ENCODE measurements around the gene JMJD1C.

The JMJD1C gene

DNA sequence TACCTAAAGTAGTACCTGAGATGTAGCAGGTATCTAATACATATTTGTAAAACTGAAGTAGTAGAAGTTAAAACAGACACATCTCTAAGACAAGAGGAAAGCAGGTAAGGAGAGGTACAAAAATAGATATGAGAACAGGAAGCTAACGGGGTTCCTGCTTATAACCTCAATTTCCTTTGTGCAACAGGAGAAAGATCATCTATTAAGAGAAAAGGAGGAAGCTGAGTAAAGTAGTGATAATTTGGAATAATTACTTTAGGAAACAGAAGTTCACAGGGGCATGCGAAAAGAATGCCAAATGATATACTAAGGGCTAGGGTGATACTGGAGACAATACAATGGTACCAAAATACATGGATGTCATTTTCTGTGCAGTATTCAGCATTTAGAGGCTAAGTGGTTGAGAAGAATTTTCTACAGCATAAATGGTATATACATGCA is 223.9 kb downstream of the JMJD1C start:
- peaks cover 3% of the 10 kb centered on the region for H3K36me3 ChIP-seq (replicated peaks; ENCODE audit: low read depth, low read length)
- TF ChIP-seq, protein P1, sequence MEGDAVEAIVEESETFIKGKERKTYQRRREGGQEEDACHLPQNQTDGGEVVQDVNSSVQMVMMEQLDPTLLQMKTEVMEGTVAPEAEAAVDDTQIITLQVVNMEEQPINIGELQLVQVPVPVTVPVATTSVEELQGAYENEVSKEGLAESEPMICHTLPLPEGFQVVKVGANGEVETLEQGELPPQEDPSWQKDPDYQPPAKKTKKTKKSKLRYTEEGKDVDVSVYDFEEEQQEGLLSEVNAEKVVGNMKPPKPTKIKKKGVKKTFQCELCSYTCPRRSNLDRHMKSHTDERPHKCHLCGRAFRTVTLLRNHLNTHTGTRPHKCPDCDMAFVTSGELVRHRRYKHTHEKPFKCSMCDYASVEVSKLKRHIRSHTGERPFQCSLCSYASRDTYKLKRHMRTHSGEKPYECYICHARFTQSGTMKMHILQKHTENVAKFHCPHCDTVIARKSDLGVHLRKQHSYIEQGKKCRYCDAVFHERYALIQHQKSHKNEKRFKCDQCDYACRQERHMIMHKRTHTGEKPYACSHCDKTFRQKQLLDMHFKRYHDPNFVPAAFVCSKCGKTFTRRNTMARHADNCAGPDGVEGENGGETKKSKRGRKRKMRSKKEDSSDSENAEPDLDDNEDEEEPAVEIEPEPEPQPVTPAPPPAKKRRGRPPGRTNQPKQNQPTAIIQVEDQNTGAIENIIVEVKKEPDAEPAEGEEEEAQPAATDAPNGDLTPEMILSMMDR (IDR thresholded peaks at IDR 0.05; ENCODE audit: low read depth, low read length): no peak
- TF ChIP-seq EZH2phosphoT487 (IDR thresholded peaks at IDR 0.05; ENCODE audit: low read depth): no peak
- H3K9ac ChIP-seq (ENCODE audit: low read length): no peak overlapping the region
- no peak overlapping the region for H2AFZ ChIP-seq (ENCODE audit: low read depth, low read length)
- H4K20me1 ChIP-seq (ENCODE audit: insufficient read depth, low read length): peaks cover 86% of the 10 kb centered on the region
- no peak overlapping the region for H3K4me3 ChIP-seq (ENCODE audit: low read length)
- no peak overlapping the region for H3K27ac ChIP-seq (ENCODE audit: low read length)
- H3K4me1 ChIP-seq (ENCODE audit: low read length): peaks cover 32% of the 10 kb centered on the region
- H3K4me2 ChIP-seq (ENCODE audit: low read length): peak overlapping the region; percentile 40; the same call in 1 of the 2 replicates
- no peaks in the 10 kb centered on the region for H3K27me3 ChIP-seq (ENCODE audit: low read depth, low read length)
- H3K79me2 ChIP-seq (ENCODE audit: low read length): peaks cover 96% of the 10 kb centered on the region
- no peaks in the 10 kb centered on the region for H3K9me3 ChIP-seq (ENCODE audit: insufficient read depth, low read length)

DNA sequence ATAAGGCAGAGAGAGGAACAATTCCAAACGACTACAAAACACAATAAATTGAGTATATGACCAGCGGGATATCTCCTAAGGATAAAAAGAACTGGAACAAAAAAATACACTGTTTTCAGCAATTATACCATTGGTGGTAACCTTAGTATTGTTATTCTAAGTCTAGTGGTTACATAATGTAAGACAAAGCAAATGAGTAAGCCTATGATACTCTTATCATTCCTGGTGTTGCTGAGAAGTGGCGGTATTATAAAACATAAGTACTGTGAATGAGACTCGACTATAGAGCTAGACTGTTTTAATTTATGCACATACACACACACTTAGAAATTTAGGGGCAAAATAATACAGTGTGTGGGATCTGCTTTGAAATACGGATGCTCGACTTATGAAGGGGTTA is 225.0 kb downstream of the JMJD1C start:
- Histone ChIP-seq H3K27me3 (ENCODE audit: low read depth, low read length) (no peaks in the 10 kb centered on the region), H3K4me1 (ENCODE audit: low read length) (peaks cover 41% of the 10 kb centered on the region), H4K20me1 (ENCODE audit: insufficient read depth, low read length) (peaks cover 87% of the 10 kb centered on the region), H3K4me2 (ENCODE audit: low read length) (no peak overlapping the region), H3K9ac (ENCODE audit: low read length) (no peak overlapping the region), H2AFZ (ENCODE audit: low read depth, low read length) (no peak overlapping the region), H3K4me3 (ENCODE audit: low read length) (no peak overlapping the region), H3K79me2 (ENCODE audit: low read length) (peaks cover 96% of the 10 kb centered on the region), H3K27ac (ENCODE audit: low read length) (no peak overlapping the region), H3K36me3 (replicated peaks; ENCODE audit: low read depth, low read length) (peaks cover 2% of the 10 kb centered on the region), H3K9me3 (ENCODE audit: insufficient read depth, low read length) (no peaks in the 10 kb centered on the region)
- TF ChIP-seq, protein P1 (IDR thresholded peaks at IDR 0.05; ENCODE audit: low read depth, low read length): no peak
- TF ChIP-seq EZH2phosphoT487 (IDR thresholded peaks at IDR 0.05; ENCODE audit: low read depth): no peak

DNA sequence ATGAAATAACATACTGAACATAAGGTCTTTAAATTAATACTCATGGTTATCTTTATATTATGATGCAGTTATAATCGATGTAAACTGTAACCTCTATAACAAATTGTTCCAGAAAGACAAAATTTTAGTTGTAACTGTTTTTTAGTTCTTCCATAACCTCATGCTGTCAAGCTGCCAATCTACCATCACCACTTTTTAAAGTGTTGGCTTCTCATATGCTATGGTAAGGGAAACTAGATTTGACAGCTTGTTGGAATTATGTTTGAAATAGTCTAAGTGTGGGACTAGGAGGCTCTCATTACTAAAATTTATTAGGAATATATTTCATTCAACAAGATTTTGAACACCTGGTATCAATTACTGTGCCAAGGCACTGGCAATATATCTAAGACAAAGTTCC is 227.3 kb downstream of the JMJD1C start:
- no peaks in the 10 kb centered on the region for H3K36me3 ChIP-seq (replicated peaks; ENCODE audit: low read depth, low read length)
- H4K20me1 ChIP-seq (ENCODE audit: insufficient read depth, low read length): peaks cover 86% of the 10 kb centered on the region
- no peak overlapping the region for H3K27ac ChIP-seq (ENCODE audit: low read length)
- TF ChIP-seq EZH2phosphoT487 (IDR thresholded peaks at IDR 0.05; ENCODE audit: low read depth): no peak
- H3K4me2 ChIP-seq (ENCODE audit: low read length): no peak overlapping the region
- peaks cover 97% of the 10 kb centered on the region for H3K79me2 ChIP-seq (ENCODE audit: low read length)
- H3K9me3 ChIP-seq (ENCODE audit: insufficient read depth, low read length): no peaks in the 10 kb centered on the region
- no peaks in the 10 kb centered on the region for H3K27me3 ChIP-seq (ENCODE audit: low read depth, low read length)
- peaks cover 37% of the 10 kb centered on the region for H3K4me1 ChIP-seq (ENCODE audit: low read length)
- H3K4me3 ChIP-seq (ENCODE audit: low read length): no peak overlapping the region
- no peak overlapping the region for H2AFZ ChIP-seq (ENCODE audit: low read depth, low read length)
- no peak overlapping the region for H3K9ac ChIP-seq (ENCODE audit: low read length)

DNA sequence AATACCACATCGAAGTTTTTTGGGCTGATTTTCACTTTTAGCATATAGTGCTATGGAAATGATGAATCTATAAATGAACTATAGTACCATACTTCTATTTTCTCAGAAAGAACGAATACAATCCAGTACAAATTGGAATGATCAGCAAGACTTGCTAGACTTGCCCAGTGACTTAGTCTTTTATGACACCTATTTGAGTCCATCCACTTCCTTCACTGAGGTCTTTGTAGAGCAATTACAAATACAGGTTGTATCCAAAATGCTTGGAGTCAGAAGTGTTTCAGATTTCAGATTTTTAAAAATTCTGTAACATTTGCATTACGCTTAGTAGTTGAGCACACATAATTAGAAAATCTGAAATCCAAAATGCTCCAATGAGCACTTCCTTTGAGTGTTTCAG is 228.4 kb downstream of the JMJD1C start:
- Histone ChIP-seq H4K20me1 (ENCODE audit: insufficient read depth, low read length) (peaks cover 86% of the 10 kb centered on the region), H2AFZ (ENCODE audit: low read depth, low read length) (no peak overlapping the region), H3K27ac (ENCODE audit: low read length) (no peak overlapping the region), H3K27me3 (ENCODE audit: low read depth, low read length) (no peaks in the 10 kb centered on the region), H3K9me3 (ENCODE audit: insufficient read depth, low read length) (no peaks in the 10 kb centered on the region), H3K36me3 (replicated peaks; ENCODE audit: low read depth, low read length) (no peaks in the 10 kb centered on the region), H3K4me2 (ENCODE audit: low read length) (no peak overlapping the region), H3K79me2 (ENCODE audit: low read length) (peaks cover 98% of the 10 kb centered on the region), H3K4me3 (ENCODE audit: low read length) (no peak overlapping the region), H3K4me1 (ENCODE audit: low read length) (peaks cover 28% of the 10 kb centered on the region), H3K9ac (ENCODE audit: low read length) (no peak overlapping the region)
- no peak for TF ChIP-seq EZH2phosphoT487 (IDR thresholded peaks at IDR 0.05; ENCODE audit: low read depth)
- TF ChIP-seq, protein P1 (IDR thresholded peaks at IDR 0.05; ENCODE audit: low read depth, low read length): no peak
